ENCODE results near the gene BCAS4.
"Not testable (repeated sequence)": the region's sequence is repeated elsewhere in the genome, so short reads cannot be mapped to it uniquely, and the experiment has no call there.

DNA sequence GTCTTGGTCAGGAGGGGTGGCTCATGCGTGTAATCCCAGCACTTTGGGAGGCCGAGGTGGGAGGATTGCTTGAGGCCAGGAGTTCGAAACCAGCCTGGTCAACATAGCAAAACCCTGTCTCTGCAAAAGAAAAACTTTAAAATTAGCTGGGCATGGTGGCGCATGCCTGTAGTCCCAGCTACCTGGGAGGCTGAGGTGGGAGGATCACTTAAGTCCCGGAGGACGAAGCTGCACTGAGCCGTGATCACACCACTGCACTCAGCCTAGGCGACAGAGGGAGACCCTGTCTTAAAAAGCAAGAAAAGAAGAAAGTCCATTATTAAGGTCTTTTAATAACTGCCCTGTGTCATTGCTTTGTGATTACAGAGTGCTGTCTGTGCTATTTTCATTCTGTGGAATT is 15.9 kb upstream of the BCAS4 start:
- TF ChIP-seq, protein P1, sequence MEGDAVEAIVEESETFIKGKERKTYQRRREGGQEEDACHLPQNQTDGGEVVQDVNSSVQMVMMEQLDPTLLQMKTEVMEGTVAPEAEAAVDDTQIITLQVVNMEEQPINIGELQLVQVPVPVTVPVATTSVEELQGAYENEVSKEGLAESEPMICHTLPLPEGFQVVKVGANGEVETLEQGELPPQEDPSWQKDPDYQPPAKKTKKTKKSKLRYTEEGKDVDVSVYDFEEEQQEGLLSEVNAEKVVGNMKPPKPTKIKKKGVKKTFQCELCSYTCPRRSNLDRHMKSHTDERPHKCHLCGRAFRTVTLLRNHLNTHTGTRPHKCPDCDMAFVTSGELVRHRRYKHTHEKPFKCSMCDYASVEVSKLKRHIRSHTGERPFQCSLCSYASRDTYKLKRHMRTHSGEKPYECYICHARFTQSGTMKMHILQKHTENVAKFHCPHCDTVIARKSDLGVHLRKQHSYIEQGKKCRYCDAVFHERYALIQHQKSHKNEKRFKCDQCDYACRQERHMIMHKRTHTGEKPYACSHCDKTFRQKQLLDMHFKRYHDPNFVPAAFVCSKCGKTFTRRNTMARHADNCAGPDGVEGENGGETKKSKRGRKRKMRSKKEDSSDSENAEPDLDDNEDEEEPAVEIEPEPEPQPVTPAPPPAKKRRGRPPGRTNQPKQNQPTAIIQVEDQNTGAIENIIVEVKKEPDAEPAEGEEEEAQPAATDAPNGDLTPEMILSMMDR (IDR thresholded peaks at IDR 0.05) = not testable (repeated sequence)
- not testable (repeated sequence) for TF ChIP-seq POLR2A (IDR thresholded peaks at IDR 0.05)

Data from thyroid gland (tissue), 4 donors.